Endodermal cell (in vitro differentiated cells): Measurements from ENCODE around the gene CWC15. TPM values are rescaled to one million over a fixed set of nuclear protein-coding genes. Genes with fewer than 3 reads are reported as not detected.

ENCODE experiments used
- DNase-seq: peaks from one replicate; pipeline ENCODE4 v3.0.0-alpha.2; 2017
- H3K27ac ChIP-seq: 2 replicates; pipeline ENCODE4 v1.5.1; 2013; ENCODE audit warnings: mild to moderate bottlenecking, low read depth, low read length, moderate library complexity
- H3K27me3 ChIP-seq: 2 replicates; pipeline ENCODE4 v1.6.1; 2013; ENCODE audit warnings: mild to moderate bottlenecking, low read length, moderate library complexity; ENCODE audit not compliant: insufficient read depth, control insufficient read depth, poor library complexity, severe bottlenecking
- H3K36me3 ChIP-seq: 2 replicates; pipeline ENCODE4 v1.7.0; 2013; ENCODE audit warnings: mild to moderate bottlenecking, low read length, moderate library complexity; ENCODE audit not compliant: control insufficient read depth, insufficient read depth
- H3K4me1 ChIP-seq: one replicate; pipeline ENCODE4 v1.7.0; 2013; ENCODE audit warnings: low read length; ENCODE audit not compliant: control insufficient read depth, insufficient read depth
- H3K4me3 ChIP-seq: 2 replicates; pipeline ENCODE4 v1.5.1; 2013; ENCODE audit warnings: mild to moderate bottlenecking, low read length, moderate library complexity
- H3K9ac ChIP-seq: 2 replicates; pipeline ENCODE4 v1.6.1; 2013; ENCODE audit warnings: mild to moderate bottlenecking, low read length, moderate library complexity; ENCODE audit not compliant: poor library complexity, severe bottlenecking; ENCODE audit errors: extremely low read depth
- H3K9me3 ChIP-seq: 2 replicates; pipeline ENCODE4 v1.6.1; 2013; ENCODE audit warnings: mild to moderate bottlenecking, low read length, moderate library complexity; ENCODE audit not compliant: control insufficient read depth
- H3K27ac Mint-ChIP-seq: 2 replicates; pipeline ENCODE4 v1.8.0; 2020; ENCODE audit warnings: mixed read lengths
- H3K27me3 Mint-ChIP-seq: 2 replicates; pipeline ENCODE4 v1.8.0; 2021; ENCODE audit warnings: mild to moderate bottlenecking, mixed read lengths; ENCODE audit not compliant: insufficient read depth
- H3K36me3 Mint-ChIP-seq: 2 replicates; pipeline ENCODE4 v1.8.0; 2020; ENCODE audit warnings: low read depth, mixed read lengths
- H3K4me1 Mint-ChIP-seq: 2 replicates; pipeline ENCODE4 v1.8.0; 2020; ENCODE audit warnings: mixed read lengths
- H3K4me3 Mint-ChIP-seq: 2 replicates; pipeline ENCODE4 v1.8.0; 2020; ENCODE audit warnings: mild to moderate bottlenecking, moderate library complexity, mixed read lengths
- H3K9me3 Mint-ChIP-seq: 2 replicates; pipeline ENCODE4 v1.8.0; 2020; ENCODE audit warnings: mild to moderate bottlenecking, mixed read lengths
- CTCF ChIP-seq: fragments of 200-600 bp; sonication (generic); conservative IDR thresholded peaks from 2 replicates; pipeline ENCODE4 v1.5.0; 2021; ENCODE audit warnings: antibody characterized with exemption, mild to moderate bottlenecking
- WGBS, 2 experiments: methylation state at CpG; one replicate each; pipeline versions ENCODE4 v1.1.5 to v1.1.7; 2013; ENCODE audit warnings: missing lambda C conversion rate in 2 of 2, mixed read lengths in 1 of 2; ENCODE audit not compliant: insufficient coverage in 1 of 2, insufficient read length in 1 of 2; 5-methylcytosine and 5-hydroxymethylcytosine counted together
- total RNA-seq, 2 donors: library from RNA; stranded (reverse); fragmentation: NEBNext Ultra II Directional in 1 of 2; extraction: Animal tissue kit (Norgen Biotek cat#: 25700) in 1 of 2; gene quantifications; 2 replicates in 1 of 2; 3 replicates in 1 of 2; pipeline ENCODE4 v1.2.1, GENCODE V29; 2021

The CWC15 gene
- total RNA-seq, 2 donors from 2014 or later: 73.9 to 81.4 TPM

GRCh38 chr11:94925422-94926270 lies 47.7 kb downstream of the CWC15 start:
- H3K27me3 Mint-ChIP-seq: peaks cover 10% of the 10 kb centered on the region
- Histone ChIP-seq H3K9me3 (no peaks in the 10 kb centered on the region), H3K4me3 (no peak overlapping the region), H3K27me3 (no peaks in the 10 kb centered on the region), H3K36me3 (no peaks in the 10 kb centered on the region), H3K4me1 (no peaks in the 10 kb centered on the region), H3K9ac (no peak overlapping the region), H3K27ac (peak overlapping the region; percentile 4)
- DNase-seq: no peak
- peaks cover 32% of the 10 kb centered on the region for H3K4me1 Mint-ChIP-seq
- 80 to 85% methylated on average over 2 to 7 of the region's 7 CpGs for WGBS, 2 experiments
- no peaks in the 10 kb centered on the region for H3K9me3 Mint-ChIP-seq
- H3K4me3 Mint-ChIP-seq: peak overlapping the region; percentile 3
- H3K27ac Mint-ChIP-seq: peak overlapping the region; percentile 22
- H3K36me3 Mint-ChIP-seq: no peaks in the 10 kb centered on the region
- no peak for TF ChIP-seq CTCF

- Mint-ChIP-seq H3K4me1 (peaks cover 32% of the 10 kb centered on the region), H3K4me3 (no peak overlapping the region)
- WGBS, 2 experiments: 93 to 97% methylated on average over 3 to 5 of the region's 5 CpGs
Measured at GRCh38 chr11:94924612-94925011, 48.7 kb downstream of the CWC15 start.

GRCh38 chr11:94924171-94924572 lies 49.2 kb downstream of the CWC15 start:
- H3K9me3 ChIP-seq: no peaks in the 10 kb centered on the region
- no peak overlapping the region for H3K27ac ChIP-seq
- Mint-ChIP-seq H3K36me3 (no peaks in the 10 kb centered on the region), H3K9me3 (no peaks in the 10 kb centered on the region), H3K4me3 (no peak overlapping the region), H3K27ac (no peak overlapping the region), H3K4me1 (peaks cover 32% of the 10 kb centered on the region), H3K27me3 (peaks cover 7% of the 10 kb centered on the region)
- no peak overlapping the region for H3K9ac ChIP-seq
- DNase-seq: no peak
- 81 to 87% methylated on average over 2 to 6 of the region's 6 CpGs for WGBS, 2 experiments
- H3K36me3 ChIP-seq: no peaks in the 10 kb centered on the region
- no peak for TF ChIP-seq CTCF
- H3K4me3 ChIP-seq: no peak overlapping the region
- H3K27me3 ChIP-seq: no peaks in the 10 kb centered on the region
- H3K4me1 ChIP-seq: no peaks in the 10 kb centered on the region

More at GRCh38 chr11:94924612-94925011, 48.7 kb downstream of the CWC15 start:
- peak overlapping the region; percentile 24 for H3K4me3 ChIP-seq
- H3K27me3 Mint-ChIP-seq: peaks cover 7% of the 10 kb centered on the region
- no peak overlapping the region for H3K9ac ChIP-seq
- H3K27ac ChIP-seq: no peak overlapping the region
- TF ChIP-seq CTCF: no peak
- no peaks in the 10 kb centered on the region for H3K9me3 ChIP-seq
- H3K9me3 Mint-ChIP-seq: no peaks in the 10 kb centered on the region
- H3K4me1 ChIP-seq: no peaks in the 10 kb centered on the region
- DNase-seq: no peak
- no peaks in the 10 kb centered on the region for H3K36me3 ChIP-seq
- no peaks in the 10 kb centered on the region for H3K27me3 ChIP-seq
- no peaks in the 10 kb centered on the region for H3K36me3 Mint-ChIP-seq
- no peak overlapping the region for H3K27ac Mint-ChIP-seq
